HepG2 (cell line): Measurements from ENCODE around the gene GLOD5. TPM values are rescaled to one million over a fixed set of nuclear protein-coding genes. Genes with fewer than 3 reads are reported as not detected.

ENCODE experiments used
- BCL6 ChIP-seq: IDR thresholded peaks from 2 replicates; pipeline ENCODE4 v1.6.1; 2016; ENCODE audit warnings: missing genetic modification reagents, missing compliant biosample characterization
- FOSL1 ChIP-seq: sonication (generic); formaldehyde crosslinking; IDR thresholded peaks from 2 replicates; pipeline ENCODE4 v1.9.0; 2021; ENCODE audit warnings: missing genetic modification reagents, borderline replicate concordance
- HOXA3 ChIP-seq: sonication (generic); formaldehyde crosslinking; IDR thresholded peaks from 2 replicates; pipeline ENCODE4 v1.5.0; 2020; ENCODE audit warnings: missing genetic modification reagents
- HOXA5 ChIP-seq: sonication (generic); formaldehyde crosslinking; IDR thresholded peaks from 2 replicates; pipeline ENCODE4 v1.4.0; 2020; ENCODE audit warnings: missing genetic modification reagents
- KAT8 ChIP-seq: IDR thresholded peaks from 2 replicates; pipeline ENCODE4 v1.6.1; 2016; ENCODE audit warnings: missing genetic modification reagents, missing compliant biosample characterization
- MAFF ChIP-seq: IDR thresholded peaks from 2 replicates; pipeline ENCODE4 v1.6.1; 2011; ENCODE audit warnings: low read depth, low read length, improper control_type of control experiment
- MBNL3 ChIP-seq: fragments of 250-450 bp; sonication (Bioruptor Pico); conservative IDR thresholded peaks from 2 replicates; pipeline ENCODE4 v1.8.0; 2022; ENCODE audit warnings: mild to moderate bottlenecking, inconsistent platforms
- MXI1 ChIP-seq: IDR thresholded peaks from 3 replicates; pipeline ENCODE4 v1.6.1; 2012; ENCODE audit warnings: low read depth, low read length, inconsistent platforms, borderline replicate concordance
- SP1 ChIP-seq, 2 experiments: fragments of 450-650 bp in 1 of 2; sonication (generic) in 1 of 2; formaldehyde crosslinking in 1 of 2; IDR thresholded peaks; 2 replicates each; pipeline versions ENCODE4 v1.4.0 to v1.6.1; 2016 to 2020; ENCODE audit warnings: missing genetic modification reagents in 1 of 2
- ZFP90 ChIP-seq: sonication (generic); formaldehyde crosslinking; IDR thresholded peaks from 2 replicates; pipeline ENCODE4 v1.8.0; 2022; ENCODE audit warnings: missing genetic modification reagents, mild to moderate bottlenecking, inconsistent platforms, borderline replicate concordance
- ZNF556 ChIP-seq: sonication (generic); formaldehyde crosslinking; IDR thresholded peaks from 2 replicates; pipeline ENCODE4 v1.4.0; 2020; ENCODE audit warnings: mild to moderate bottlenecking, missing genetic modification reagents, borderline replicate concordance
- polyA plus RNA-seq, 8 experiments: library from polyadenylated mRNA; depleted of rRNA in 3 of 8; stranded (reverse) in 7 of 8; unstranded in 1 of 8; fragments of >200 nt; fragmentation: Illumina TruSeq in 4 of 8; extraction: Trizol in 4 of 8; gene quantifications; 2 replicates each; pipeline versions ENCODE4 v1.2.1 to v1.2.3, GENCODE V29; 2011 to 2016; ENCODE audit warnings: low read depth in 4 of 8, missing spikeins in 1 of 8, mixed read lengths in 1 of 8; ENCODE audit not compliant: insufficient read depth in 1 of 8
- total RNA-seq, 5 experiments: library from RNA; depleted of rRNA; stranded (reverse); fragments of >200 nt; fragmentation: Illumina TruSeq; extraction: Trizol; gene quantifications; 2 replicates each; pipeline ENCODE4 v1.2.3, GENCODE V29; 2016; ENCODE audit warnings: low read depth in 1 of 5
- TF ChIP-seq, protein P1 (sequence below): sonication (generic); formaldehyde crosslinking; IDR thresholded peaks from 2 replicates; pipeline ENCODE4 v1.4.0; 2020; ENCODE audit warnings: missing genetic modification reagents
- TF ChIP-seq, protein P2 (sequence below): sonication (generic); formaldehyde crosslinking; IDR thresholded peaks from 2 replicates; pipeline ENCODE4 v1.5.1; 2020; ENCODE audit warnings: mild to moderate bottlenecking, missing genetic modification reagents, moderate library complexity
- TF ChIP-seq, protein P3 (sequence below): sonication (generic); formaldehyde crosslinking; IDR thresholded peaks from 2 replicates; pipeline ENCODE4 v1.9.0; 2022; ENCODE audit warnings: missing genetic modification reagents, mild to moderate bottlenecking, borderline replicate concordance
- TF ChIP-seq, protein P4 (sequence below): sonication (generic); formaldehyde crosslinking; IDR thresholded peaks from 2 replicates; pipeline ENCODE4 v1.8.1; 2023; ENCODE audit warnings: mild to moderate bottlenecking, missing genetic modification reagents, borderline replicate concordance
- TF ChIP-seq, protein P5 (sequence below): sonication (generic); formaldehyde crosslinking; IDR thresholded peaks from 2 replicates; pipeline ENCODE4 v1.4.0; 2020; ENCODE audit warnings: missing genetic modification reagents, borderline replicate concordance

GLOD5 gene
- total and polyA plus RNA-seq, 2 of the 13 experiments (the other 11 are each of a cell fraction or from before 2014, with no cell fraction given): 0.93 to 1.3 TPM

DNA sequence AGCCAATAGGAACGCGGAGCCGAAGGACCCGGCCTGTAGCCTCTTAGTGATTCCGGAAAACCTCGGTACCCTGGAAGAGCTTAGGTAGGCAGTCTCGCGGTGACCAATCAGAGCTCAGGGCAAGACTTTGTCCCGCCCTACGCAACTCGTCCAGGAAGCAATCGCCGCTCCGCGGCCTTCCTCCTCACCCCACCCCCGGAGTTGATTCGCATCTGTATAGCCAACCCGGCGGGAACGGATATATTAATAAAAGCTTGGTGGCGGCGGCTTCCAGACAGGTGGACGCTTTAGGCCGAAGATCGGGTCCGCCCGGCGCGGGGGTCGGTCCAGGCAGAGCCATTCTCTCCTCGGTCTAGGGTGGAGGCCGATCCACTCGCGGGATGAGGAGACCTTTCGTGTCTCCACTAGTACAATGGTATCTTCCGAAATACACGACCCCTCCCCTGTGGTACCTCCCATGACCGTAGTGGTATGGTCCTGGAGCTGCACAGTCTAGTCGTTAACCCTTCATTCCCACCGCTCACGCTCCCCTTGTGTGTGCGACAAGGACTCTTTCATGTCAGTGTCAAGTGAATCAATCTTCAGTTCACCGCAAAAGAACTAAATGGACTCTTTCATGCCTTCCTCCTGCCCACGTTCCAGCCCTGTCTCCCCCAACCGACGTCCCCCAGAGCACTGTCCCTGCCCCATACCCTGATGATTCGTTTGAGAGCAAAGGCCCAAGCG, 24.2 kb upstream of the GLOD5 start (continued):
- peak; percentile 38; the same call in 1 of the 2 replicates for TF ChIP-seq HOXA3 (CRISPR knock-in tag)
- TF ChIP-seq MBNL3 (CRISPR knock-in tag): no peak
- TF ChIP-seq SP1 (IDR thresholded peaks at IDR 0.05): no peak
- peak; percentile 55; the same call in 1 of the 2 replicates for TF ChIP-seq SP1 (CRISPR knock-in tag; IDR thresholded peaks at IDR 0.05)
- TF ChIP-seq, protein P1, sequence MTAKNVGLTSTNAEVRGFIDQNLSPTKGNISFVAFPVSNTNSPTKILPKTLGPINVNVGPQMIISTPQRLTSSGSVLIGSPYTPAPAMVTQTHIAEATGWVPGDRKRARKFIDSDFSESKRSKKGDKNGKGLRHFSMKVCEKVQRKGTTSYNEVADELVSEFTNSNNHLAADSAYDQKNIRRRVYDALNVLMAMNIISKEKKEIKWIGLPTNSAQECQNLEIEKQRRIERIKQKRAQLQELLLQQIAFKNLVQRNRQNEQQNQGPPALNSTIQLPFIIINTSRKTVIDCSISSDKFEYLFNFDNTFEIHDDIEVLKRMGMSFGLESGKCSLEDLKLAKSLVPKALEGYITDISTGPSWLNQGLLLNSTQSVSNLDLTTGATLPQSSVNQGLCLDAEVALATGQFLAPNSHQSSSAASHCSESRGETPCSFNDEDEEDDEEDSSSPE (CRISPR knock-in tag): no peak
- TF ChIP-seq, protein P2, sequence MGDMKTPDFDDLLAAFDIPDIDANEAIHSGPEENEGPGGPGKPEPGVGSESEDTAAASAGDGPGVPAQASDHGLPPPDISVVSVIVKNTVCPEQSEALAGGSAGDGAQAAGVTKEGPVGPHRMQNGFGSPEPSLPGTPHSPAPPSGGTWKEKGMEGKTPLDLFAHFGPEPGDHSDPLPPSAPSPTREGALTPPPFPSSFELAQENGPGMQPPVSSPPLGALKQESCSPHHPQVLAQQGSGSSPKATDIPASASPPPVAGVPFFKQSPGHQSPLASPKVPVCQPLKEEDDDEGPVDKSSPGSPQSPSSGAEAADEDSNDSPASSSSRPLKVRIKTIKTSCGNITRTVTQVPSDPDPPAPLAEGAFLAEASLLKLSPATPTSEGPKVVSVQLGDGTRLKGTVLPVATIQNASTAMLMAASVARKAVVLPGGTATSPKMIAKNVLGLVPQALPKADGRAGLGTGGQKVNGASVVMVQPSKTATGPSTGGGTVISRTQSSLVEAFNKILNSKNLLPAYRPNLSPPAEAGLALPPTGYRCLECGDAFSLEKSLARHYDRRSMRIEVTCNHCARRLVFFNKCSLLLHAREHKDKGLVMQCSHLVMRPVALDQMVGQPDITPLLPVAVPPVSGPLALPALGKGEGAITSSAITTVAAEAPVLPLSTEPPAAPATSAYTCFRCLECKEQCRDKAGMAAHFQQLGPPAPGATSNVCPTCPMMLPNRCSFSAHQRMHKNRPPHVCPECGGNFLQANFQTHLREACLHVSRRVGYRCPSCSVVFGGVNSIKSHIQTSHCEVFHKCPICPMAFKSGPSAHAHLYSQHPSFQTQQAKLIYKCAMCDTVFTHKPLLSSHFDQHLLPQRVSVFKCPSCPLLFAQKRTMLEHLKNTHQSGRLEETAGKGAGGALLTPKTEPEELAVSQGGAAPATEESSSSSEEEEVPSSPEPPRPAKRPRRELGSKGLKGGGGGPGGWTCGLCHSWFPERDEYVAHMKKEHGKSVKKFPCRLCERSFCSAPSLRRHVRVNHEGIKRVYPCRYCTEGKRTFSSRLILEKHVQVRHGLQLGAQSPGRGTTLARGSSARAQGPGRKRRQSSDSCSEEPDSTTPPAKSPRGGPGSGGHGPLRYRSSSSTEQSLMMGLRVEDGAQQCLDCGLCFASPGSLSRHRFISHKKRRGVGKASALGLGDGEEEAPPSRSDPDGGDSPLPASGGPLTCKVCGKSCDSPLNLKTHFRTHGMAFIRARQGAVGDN (CRISPR knock-in tag): peak; percentile 67
- TF ChIP-seq MAFF: peak; percentile 36; the same call in 1 of the 2 replicates
- TF ChIP-seq, protein P3, sequence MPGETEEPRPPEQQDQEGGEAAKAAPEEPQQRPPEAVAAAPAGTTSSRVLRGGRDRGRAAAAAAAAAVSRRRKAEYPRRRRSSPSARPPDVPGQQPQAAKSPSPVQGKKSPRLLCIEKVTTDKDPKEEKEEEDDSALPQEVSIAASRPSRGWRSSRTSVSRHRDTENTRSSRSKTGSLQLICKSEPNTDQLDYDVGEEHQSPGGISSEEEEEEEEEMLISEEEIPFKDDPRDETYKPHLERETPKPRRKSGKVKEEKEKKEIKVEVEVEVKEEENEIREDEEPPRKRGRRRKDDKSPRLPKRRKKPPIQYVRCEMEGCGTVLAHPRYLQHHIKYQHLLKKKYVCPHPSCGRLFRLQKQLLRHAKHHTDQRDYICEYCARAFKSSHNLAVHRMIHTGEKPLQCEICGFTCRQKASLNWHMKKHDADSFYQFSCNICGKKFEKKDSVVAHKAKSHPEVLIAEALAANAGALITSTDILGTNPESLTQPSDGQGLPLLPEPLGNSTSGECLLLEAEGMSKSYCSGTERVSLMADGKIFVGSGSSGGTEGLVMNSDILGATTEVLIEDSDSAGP: peak; percentile 42; the same call in 1 of the 2 replicates
- TF ChIP-seq BCL6 (CRISPR knock-in tag): no peak
- TF ChIP-seq, protein P4, sequence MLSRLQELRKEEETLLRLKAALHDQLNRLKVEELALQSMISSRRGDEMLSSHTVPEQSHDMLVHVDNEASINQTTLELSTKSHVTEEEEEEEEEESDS (CRISPR knock-in tag): no peak
- TF ChIP-seq MXI1: 0 out of 3 replicates have a peak, but pooled peaks have one; percentile 12
- 0 out of 2 replicates have a peak, but pooled peaks have one; percentile 46 for TF ChIP-seq HOXA5
- TF ChIP-seq ZFP90 (CRISPR knock-in tag): no peak
- TF ChIP-seq KAT8 (CRISPR knock-in tag): peak; percentile 88
- TF ChIP-seq, protein P5, sequence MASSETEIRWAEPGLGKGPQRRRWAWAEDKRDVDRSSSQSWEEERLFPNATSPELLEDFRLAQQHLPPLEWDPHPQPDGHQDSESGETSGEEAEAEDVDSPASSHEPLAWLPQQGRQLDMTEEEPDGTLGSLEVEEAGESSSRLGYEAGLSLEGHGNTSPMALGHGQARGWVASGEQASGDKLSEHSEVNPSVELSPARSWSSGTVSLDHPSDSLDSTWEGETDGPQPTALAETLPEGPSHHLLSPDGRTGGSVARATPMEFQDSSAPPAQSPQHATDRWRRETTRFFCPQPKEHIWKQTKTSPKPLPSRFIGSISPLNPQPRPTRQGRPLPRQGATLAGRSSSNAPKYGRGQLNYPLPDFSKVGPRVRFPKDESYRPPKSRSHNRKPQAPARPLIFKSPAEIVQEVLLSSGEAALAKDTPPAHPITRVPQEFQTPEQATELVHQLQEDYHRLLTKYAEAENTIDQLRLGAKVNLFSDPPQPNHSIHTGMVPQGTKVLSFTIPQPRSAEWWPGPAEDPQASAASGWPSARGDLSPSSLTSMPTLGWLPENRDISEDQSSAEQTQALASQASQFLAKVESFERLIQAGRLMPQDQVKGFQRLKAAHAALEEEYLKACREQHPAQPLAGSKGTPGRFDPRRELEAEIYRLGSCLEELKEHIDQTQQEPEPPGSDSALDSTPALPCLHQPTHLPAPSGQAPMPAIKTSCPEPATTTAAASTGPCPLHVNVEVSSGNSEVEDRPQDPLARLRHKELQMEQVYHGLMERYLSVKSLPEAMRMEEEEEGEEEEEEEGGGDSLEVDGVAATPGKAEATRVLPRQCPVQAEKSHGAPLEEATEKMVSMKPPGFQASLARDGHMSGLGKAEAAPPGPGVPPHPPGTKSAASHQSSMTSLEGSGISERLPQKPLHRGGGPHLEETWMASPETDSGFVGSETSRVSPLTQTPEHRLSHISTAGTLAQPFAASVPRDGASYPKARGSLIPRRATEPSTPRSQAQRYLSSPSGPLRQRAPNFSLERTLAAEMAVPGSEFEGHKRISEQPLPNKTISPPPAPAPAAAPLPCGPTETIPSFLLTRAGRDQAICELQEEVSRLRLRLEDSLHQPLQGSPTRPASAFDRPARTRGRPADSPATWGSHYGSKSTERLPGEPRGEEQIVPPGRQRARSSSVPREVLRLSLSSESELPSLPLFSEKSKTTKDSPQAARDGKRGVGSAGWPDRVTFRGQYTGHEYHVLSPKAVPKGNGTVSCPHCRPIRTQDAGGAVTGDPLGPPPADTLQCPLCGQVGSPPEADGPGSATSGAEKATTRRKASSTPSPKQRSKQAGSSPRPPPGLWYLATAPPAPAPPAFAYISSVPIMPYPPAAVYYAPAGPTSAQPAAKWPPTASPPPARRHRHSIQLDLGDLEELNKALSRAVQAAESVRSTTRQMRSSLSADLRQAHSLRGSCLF (CRISPR knock-in tag): no peak
- TF ChIP-seq FOSL1: no peak
- no peak for TF ChIP-seq ZNF556 (CRISPR knock-in tag)
